BJ (cell line): ENCODE data around the gene FCHSD2. TPM values are rescaled to one million over a fixed set of nuclear protein-coding genes. Genes with fewer than 3 reads are reported as not detected.

Source experiments
- CTCF ChIA-PET: fragments of 350-600 bp; formaldehyde crosslinking; extraction: SDS; loops from one replicate; lab custom pipeline; 2021; ENCODE audit warnings: antibody characterized with exemption, inconsistent platforms; lab: Yijun Ruan, JAX
- POLR2A ChIA-PET: fragments of 300-600 bp; sonication (Branson Sonifier 250); formaldehyde crosslinking; extraction: SDS; loops from one replicate; lab custom pipeline; 2021; ENCODE audit warnings: antibody characterized with exemption; lab: Charles Lee
- DNase-seq: peaks from one replicate; pipeline ENCODE4 v3.0.0-alpha.2; 2011; ENCODE audit warnings: low read depth
- H3K27me3 ChIP-seq: 2 replicates; pipeline ENCODE4 v1.6.0; 2011; ENCODE audit warnings: low read length; ENCODE audit not compliant: control insufficient read depth, insufficient read depth
- H3K36me3 ChIP-seq: 2 replicates; pipeline ENCODE4 v1.5.1; 2011; ENCODE audit warnings: low read length; ENCODE audit not compliant: control insufficient read depth, insufficient read depth
- H3K4me3 ChIP-seq: 2 replicates; pipeline ENCODE4 v1.5.1; 2011; ENCODE audit warnings: low read depth, mild to moderate bottlenecking, control low read depth, low read length
- polyA plus RNA-seq: library from polyadenylated mRNA; depleted of rRNA; stranded (reverse); fragments of >200 nt; gene quantifications from 2 replicates; pipeline ENCODE4 v1.2.3, GENCODE V29; 2011
- TF ChIP-seq, protein P1 (sequence below): IDR thresholded peaks from 2 replicates; pipeline ENCODE4 v1.5.1; 2011; ENCODE audit warnings: low read depth, mild to moderate bottlenecking, control low read depth, inconsistent platforms, low read length, moderate library complexity; ENCODE audit not compliant: insufficient read depth

Gene FCHSD2
- polyA plus RNA-seq, 1 experiment = 24.9 TPM

GRCh38 chr11:72959998-72960731 is 182.0 kb downstream of the FCHSD2 start:
- Histone ChIP-seq H3K27me3 (no peaks in the 10 kb centered on the region), H3K4me3 (no peak overlapping the region), H3K36me3 (peaks cover 1% of the 10 kb centered on the region; the same call in 1 of the 2 replicates)
- TF ChIP-seq, protein P1, sequence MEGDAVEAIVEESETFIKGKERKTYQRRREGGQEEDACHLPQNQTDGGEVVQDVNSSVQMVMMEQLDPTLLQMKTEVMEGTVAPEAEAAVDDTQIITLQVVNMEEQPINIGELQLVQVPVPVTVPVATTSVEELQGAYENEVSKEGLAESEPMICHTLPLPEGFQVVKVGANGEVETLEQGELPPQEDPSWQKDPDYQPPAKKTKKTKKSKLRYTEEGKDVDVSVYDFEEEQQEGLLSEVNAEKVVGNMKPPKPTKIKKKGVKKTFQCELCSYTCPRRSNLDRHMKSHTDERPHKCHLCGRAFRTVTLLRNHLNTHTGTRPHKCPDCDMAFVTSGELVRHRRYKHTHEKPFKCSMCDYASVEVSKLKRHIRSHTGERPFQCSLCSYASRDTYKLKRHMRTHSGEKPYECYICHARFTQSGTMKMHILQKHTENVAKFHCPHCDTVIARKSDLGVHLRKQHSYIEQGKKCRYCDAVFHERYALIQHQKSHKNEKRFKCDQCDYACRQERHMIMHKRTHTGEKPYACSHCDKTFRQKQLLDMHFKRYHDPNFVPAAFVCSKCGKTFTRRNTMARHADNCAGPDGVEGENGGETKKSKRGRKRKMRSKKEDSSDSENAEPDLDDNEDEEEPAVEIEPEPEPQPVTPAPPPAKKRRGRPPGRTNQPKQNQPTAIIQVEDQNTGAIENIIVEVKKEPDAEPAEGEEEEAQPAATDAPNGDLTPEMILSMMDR = no peak
- CTCF ChIA-PET = no interaction called here
- no peak for DNase-seq
- POLR2A ChIA-PET = no interaction called here

GRCh38 chr11:72958791-72959190 is 183.3 kb downstream of the FCHSD2 start:
- CTCF ChIA-PET = no interaction called here
- POLR2A ChIA-PET = no interaction called here
- TF ChIP-seq, protein P1 = no peak
- Histone ChIP-seq H3K27me3 (no peaks in the 10 kb centered on the region), H3K4me3 (no peak overlapping the region), H3K36me3 (peaks cover 1% of the 10 kb centered on the region; the same call in 1 of the 2 replicates)
- no peak for DNase-seq

GRCh38 chr11:72955466-72955865 is 186.7 kb downstream of the FCHSD2 start:
- Histone ChIP-seq H3K27me3 (no peaks in the 10 kb centered on the region), H3K4me3 (no peak overlapping the region), H3K36me3 (no peaks in the 10 kb centered on the region)
- TF ChIP-seq, protein P1 = no peak
- DNase-seq = no peak
- POLR2A ChIA-PET = no interaction called here
- CTCF ChIA-PET = interaction anchor here (0.7 kb wide), 1 partner anchor 14 kb away, joined by 3 read pairs; no protein-coding TSS in a partner anchor

GRCh38 chr11:72954860-72955259 is 187.3 kb downstream of the FCHSD2 start:
- POLR2A ChIA-PET = no interaction called here
- CTCF ChIA-PET = interaction anchor here (0.9 kb wide), 1 partner anchor 14 kb away, joined by 4 read pairs; no protein-coding TSS in a partner anchor

DNA sequence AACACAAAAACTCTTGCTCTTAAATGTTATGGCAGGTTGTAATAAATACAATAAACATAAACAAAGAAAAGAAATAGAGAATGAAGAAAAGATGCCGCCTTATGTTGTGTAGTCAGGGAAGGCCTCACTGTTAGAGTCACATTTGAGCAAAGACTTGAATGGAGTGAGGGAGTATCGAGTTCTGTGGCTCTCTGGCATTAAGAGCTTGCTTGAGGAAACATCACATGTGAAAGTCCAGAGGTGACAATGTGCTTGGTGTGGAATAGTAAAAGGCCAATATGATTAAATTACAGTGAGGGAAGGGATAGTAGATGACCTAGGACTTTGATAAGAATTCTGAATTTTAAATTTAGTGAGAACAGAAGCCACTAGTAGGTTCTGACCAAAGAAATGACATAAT is 188.5 kb downstream of the FCHSD2 start:
- H3K4me3 ChIP-seq = no peak overlapping the region
- ChIA-PET POLR2A (no interaction called here), CTCF (no interaction called here)
- no peak for DNase-seq
- TF ChIP-seq, protein P1 = no peak
- H3K36me3 ChIP-seq = no peaks in the 10 kb centered on the region
- no peaks in the 10 kb centered on the region for H3K27me3 ChIP-seq

More at GRCh38 chr11:72954860-72955259, 187.3 kb downstream of the FCHSD2 start:
- Histone ChIP-seq H3K27me3 (no peaks in the 10 kb centered on the region), H3K36me3 (no peaks in the 10 kb centered on the region), H3K4me3 (no peak overlapping the region)
- TF ChIP-seq, protein P1 = no peak
- no peak for DNase-seq
